ENCODE results near the gene FOXB1. TPM values are rescaled to one million over a fixed set of nuclear protein-coding genes. Genes with fewer than 3 reads are reported as not detected.

The FOXB1 gene
- total RNA-seq, result under 1 TPM; 0.44 to 0.63 TPM

- CTCF ChIA-PET, result interaction anchor here (0.8 to 1.9 kb wide), 6 partner anchors 8 to 322 kb away, joined by 3 to 5 read pairs (median 3); no protein-coding TSS in a partner anchor
- POLR2A ChIA-PET, result no interaction called here
These were observed at the start of gene FOXB1 for GRCh38 chr15:60004009-60004845. TSS of gene FOXB1 (plus strand) at chr15:60004311. CDS start at chr15:60004964, 653 bp downstream.

- POLR2A ChIA-PET, result no interaction called here
These were observed 45.8 kb upstream of the FOXB1 start for GRCh38 chr15:59958288-59958687.

GRCh38 chr15:59960318-59960717 is 43.8 kb upstream of the FOXB1 start:
- POLR2A ChIA-PET, result no interaction called here
- CTCF ChIA-PET, result no interaction called here

More at GRCh38 chr15:59958288-59958687, 45.8 kb upstream of the FOXB1 start:
- CTCF ChIA-PET, result no interaction called here

- ChIA-PET POLR2A (no interaction called here), CTCF (no interaction called here)
These were observed 40.8 kb upstream of the FOXB1 start for GRCh38 chr15:59963322-59963721.

- CTCF ChIA-PET, result no interaction called here
These were observed 40.2 kb upstream of the FOXB1 start for GRCh38 chr15:59963925-59964324.

GRCh38 chr15:59965741-59966140 is 38.4 kb upstream of the FOXB1 start:
- POLR2A ChIA-PET, result no interaction called here
- CTCF ChIA-PET, result no interaction called here

More at GRCh38 chr15:59963925-59964324, 40.2 kb upstream of the FOXB1 start:
- POLR2A ChIA-PET, result no interaction called here

GRCh38 chr15:59966262-59966661 is 37.8 kb upstream of the FOXB1 start:
- POLR2A ChIA-PET, result no interaction called here
- CTCF ChIA-PET, result no interaction called here

- CTCF ChIA-PET, result no interaction called here
These were observed 35.8 kb upstream of the FOXB1 start for GRCh38 chr15:59968314-59968713.

GRCh38 chr15:59972241-59972640 is 31.9 kb upstream of the FOXB1 start:
- ChIA-PET CTCF (no interaction called here), POLR2A (no interaction called here)

More at GRCh38 chr15:59968314-59968713, 35.8 kb upstream of the FOXB1 start:
- POLR2A ChIA-PET, result interaction anchor here (0.6 kb wide), 1 partner anchor 50 kb away, joined by 3 read pairs; no protein-coding TSS in a partner anchor

- POLR2A ChIA-PET, result no interaction called here
These were observed 27.4 kb upstream of the FOXB1 start for GRCh38 chr15:59976480-59977271.

GRCh38 chr15:59991834-59992233 is 12.3 kb upstream of the FOXB1 start:
- ChIA-PET POLR2A (no interaction called here), CTCF (no interaction called here)

More at GRCh38 chr15:59976480-59977271, 27.4 kb upstream of the FOXB1 start:
- CTCF ChIA-PET, result no interaction called here

GRCh38 chr15:59993041-59993750 is 10.9 kb upstream of the FOXB1 start:
- POLR2A ChIA-PET, result no interaction called here
- CTCF ChIA-PET, result interaction anchor here (0.6 to 1.5 kb wide), 2 partner anchors 11 to 187 kb away, joined by 3 to 5 read pairs; partner anchors contain the start of gene FOXB1

- CTCF ChIA-PET, result interaction anchor here (1.0 to 1.5 kb wide), 2 partner anchors 10 to 242 kb away, joined by 3 to 5 read pairs; partner anchors contain the start of gene FOXB1
- POLR2A ChIA-PET, result no interaction called here
These were observed 10.1 kb upstream of the FOXB1 start for GRCh38 chr15:59993950-59994401.

GRCh38 chr15:59994526-59994887 is 9.6 kb upstream of the FOXB1 start:
- CTCF ChIA-PET, result interaction anchor here (1.0 to 1.5 kb wide), 2 partner anchors 10 to 243 kb away, joined by 3 to 5 read pairs; partner anchors contain the start of gene FOXB1
- POLR2A ChIA-PET, result no interaction called here

GRCh38 chr15:59994888-59995557 is 9.1 kb upstream of the FOXB1 start:
- ChIA-PET CTCF (interaction anchor here (0.6 to 1.5 kb wide), 4 partner anchors 9 to 343 kb away, joined by 3 to 5 read pairs (median 3); partner anchors contain the start of gene FOXB1), POLR2A (no interaction called here)

GRCh38 chr15:59995568-59996297 is 8.4 kb upstream of the FOXB1 start:
- ChIA-PET CTCF (interaction anchor here (0.6 to 0.8 kb wide), 2 partner anchors 78 to 342 kb away, joined by 3 read pairs; no protein-coding TSS in a partner anchor), POLR2A (no interaction called here)

GRCh38 chr15:59996298-59997041 is 7.6 kb upstream of the FOXB1 start:
- ChIA-PET POLR2A (no interaction called here), CTCF (interaction anchor here (1.2 to 1.5 kb wide), 2 partner anchors 79 to 131 kb away, joined by 4 to 5 read pairs; no protein-coding TSS in a partner anchor)

All from activated CD8-positive, alpha-beta memory T cell treated with anti-CD3 and anti-CD28 coated beads for 36 hours (primary cell).